Measurements from ENCODE around the gene EFCAB6.

DNA sequence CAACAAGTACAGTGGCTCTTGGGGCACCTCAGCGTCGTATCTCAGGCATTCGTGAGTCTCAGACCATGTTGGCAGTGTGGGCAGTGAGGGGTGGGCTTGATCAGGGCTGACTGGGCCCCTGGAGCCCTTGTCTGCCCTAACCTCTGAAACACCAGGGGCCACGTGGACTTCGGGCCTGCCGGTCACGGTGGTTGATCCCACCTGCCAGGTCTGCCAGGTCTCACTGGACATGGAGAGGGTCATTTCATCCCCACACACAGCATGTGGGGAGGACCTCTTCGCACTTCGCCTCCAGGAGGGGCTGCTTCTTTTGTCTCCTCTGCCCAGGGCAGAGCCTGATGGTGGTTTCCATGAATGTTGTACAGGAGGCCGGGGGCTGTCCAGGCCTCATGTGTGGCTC is 323.2 kb downstream of the EFCAB6 start:
- TF ChIP-seq, protein P1, sequence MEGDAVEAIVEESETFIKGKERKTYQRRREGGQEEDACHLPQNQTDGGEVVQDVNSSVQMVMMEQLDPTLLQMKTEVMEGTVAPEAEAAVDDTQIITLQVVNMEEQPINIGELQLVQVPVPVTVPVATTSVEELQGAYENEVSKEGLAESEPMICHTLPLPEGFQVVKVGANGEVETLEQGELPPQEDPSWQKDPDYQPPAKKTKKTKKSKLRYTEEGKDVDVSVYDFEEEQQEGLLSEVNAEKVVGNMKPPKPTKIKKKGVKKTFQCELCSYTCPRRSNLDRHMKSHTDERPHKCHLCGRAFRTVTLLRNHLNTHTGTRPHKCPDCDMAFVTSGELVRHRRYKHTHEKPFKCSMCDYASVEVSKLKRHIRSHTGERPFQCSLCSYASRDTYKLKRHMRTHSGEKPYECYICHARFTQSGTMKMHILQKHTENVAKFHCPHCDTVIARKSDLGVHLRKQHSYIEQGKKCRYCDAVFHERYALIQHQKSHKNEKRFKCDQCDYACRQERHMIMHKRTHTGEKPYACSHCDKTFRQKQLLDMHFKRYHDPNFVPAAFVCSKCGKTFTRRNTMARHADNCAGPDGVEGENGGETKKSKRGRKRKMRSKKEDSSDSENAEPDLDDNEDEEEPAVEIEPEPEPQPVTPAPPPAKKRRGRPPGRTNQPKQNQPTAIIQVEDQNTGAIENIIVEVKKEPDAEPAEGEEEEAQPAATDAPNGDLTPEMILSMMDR (IDR thresholded peaks at IDR 0.05): no peak
- TF ChIP-seq POLR2A (IDR thresholded peaks at IDR 0.05): no peak
- no peak for TF ChIP-seq POLR2AphosphoS5 (IDR thresholded peaks at IDR 0.05)
- TF ChIP-seq EP300 (IDR thresholded peaks at IDR 0.05): no peak

All from gastroesophageal sphincter (tissue), 3 donors.